Stimulated activated CD4-positive, alpha-beta T cell treated with anti-CD3 and anti-CD28 coated beads, Interleukin-1b, Interleukin-23, amount 100 ng/mL, for 1 hour (primary cell): ENCODE results near the gene SHOC1.
"Not testable (repeated sequence)": the region's sequence is repeated elsewhere in the genome, so short reads cannot be mapped to it uniquely, and the experiment has no call there.

Experiments used
- DNase-seq, 2 donors: peaks; one replicate each; pipeline ENCODE4 v3.0.0-alpha.2; 2020; ENCODE audit warnings: low read depth in 2 of 2

The SHOC1 gene

DNA sequence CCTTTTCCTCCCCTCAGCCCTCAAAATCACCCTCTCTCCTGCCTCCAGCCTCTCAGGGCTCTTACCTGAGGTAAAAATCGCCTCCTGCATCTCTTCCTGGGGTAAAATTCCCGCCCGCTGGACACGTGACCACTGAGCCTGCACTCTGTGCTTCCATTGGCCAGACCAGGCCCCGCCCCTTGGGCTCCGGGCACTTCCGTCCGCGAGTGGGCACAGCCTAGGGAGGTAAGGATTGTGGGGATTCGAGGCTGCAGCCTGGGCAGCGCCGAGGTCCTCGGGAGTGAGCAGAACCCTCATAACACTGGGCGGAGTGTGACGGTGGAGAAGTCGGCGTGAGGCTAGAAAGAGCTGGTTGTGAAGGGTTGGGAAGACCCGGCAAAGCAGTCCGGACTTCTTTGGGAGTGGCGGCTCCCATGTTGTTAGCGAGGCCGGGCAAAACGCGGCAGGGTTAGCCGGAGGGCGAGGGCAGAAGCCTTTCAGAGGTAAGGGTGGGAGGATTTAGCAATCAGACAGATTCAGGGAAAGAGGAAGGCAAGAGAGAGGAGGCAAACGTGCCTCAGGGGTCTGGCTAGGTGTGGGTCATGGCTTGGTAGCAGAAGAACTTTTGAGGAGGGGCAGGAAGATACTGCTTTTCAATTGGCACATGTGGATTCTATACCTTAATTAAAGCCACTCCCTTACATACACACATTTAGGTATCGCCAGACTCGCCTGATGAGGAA is at the start of gene SHOC1:
SHOC1 (minus strand) TSS at position 103 of the 722 bp plus-strand sequence. CDS start 3,519 bp downstream, outside the sequence.
- no peak for DNase-seq

DNA sequence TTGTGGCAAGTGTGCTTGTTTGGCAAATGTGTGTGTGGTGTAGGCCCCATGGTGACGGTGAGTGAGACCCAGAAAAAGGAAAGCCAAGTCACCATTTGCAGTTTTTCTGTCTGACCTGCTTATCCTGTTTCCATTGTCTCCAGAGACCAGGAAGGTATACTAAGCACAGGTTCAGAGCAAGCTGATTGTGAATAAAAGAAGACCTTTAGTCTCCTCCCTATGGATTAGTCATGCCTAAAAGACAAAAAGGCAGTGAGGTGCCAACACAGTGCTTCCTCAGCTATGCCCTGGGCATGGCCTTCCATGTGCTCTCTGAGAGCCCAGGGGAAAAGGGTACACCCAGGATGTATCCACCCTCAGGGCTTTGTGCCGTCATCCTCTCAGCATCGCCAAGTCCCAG is 49.2 kb upstream of the SHOC1 start:
- DNase-seq = no peak

DNA sequence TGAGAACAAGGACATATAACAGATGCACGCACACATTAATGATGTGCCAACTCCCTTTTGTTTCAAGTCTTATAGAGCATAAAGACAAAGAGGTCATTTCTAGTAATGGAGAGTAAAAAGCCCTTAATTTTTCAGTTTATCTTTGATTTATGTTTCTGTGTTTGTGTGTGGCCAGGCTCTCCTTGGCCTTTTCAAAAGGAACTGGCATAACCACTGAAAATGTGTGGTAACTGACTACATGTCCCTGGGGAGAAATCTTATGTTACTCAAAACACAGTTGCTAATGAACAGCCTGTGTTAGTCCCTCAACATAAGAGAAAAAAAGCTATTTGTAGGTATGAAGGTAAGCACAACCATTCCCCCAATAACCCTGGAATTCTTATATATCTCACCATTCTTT is 47.6 kb upstream of the SHOC1 start:
- no peak for DNase-seq

GRCh38 chr9:111840442-111840841 is 45.7 kb upstream of the SHOC1 start:
- DNase-seq = no peak

- DNase-seq = no peak
Measured at GRCh38 chr9:111839987-111840386, 45.2 kb upstream of the SHOC1 start.

DNA sequence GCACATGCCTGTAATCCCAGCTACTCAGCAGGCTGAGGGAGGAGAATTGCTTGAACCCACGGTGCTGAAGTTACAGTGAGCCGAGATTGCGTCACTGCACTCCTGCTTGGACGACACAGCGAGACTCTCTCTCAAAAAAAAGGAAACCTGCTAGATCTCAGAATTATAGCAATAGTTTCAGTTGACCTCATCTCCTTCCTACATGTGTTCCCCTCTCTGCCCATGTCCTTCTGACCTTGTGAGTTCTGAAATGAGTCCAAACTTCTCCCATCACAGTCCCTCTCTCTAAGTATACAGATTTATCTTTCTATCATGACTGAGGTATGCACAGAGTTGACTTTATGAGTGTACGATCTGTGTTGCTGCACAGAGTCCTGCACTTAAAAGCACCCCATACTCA is 44.6 kb upstream of the SHOC1 start:
- no peak for DNase-seq

GRCh38 chr9:111838439-111838838 is 43.7 kb upstream of the SHOC1 start:
- no peak for DNase-seq

DNA sequence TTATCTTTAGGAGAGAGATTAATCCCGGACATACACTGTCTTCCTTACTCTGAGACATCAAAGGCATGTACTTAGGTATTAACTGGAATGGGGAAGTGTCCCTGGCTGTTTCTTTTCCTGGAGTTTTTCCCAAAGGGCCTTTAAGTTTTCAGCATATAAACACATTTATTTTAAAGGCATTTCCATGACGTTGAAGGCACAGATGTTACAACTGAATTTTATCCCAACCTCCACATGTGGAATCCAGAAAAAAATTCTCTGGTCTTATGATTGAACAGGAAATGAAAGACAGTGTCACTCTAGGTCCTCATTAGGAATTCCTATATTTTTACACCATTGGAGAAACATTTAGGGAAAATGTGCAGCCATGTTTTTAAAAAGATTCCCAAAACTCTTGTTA is 41.6 kb upstream of the SHOC1 start:
- no peak for DNase-seq

DNA sequence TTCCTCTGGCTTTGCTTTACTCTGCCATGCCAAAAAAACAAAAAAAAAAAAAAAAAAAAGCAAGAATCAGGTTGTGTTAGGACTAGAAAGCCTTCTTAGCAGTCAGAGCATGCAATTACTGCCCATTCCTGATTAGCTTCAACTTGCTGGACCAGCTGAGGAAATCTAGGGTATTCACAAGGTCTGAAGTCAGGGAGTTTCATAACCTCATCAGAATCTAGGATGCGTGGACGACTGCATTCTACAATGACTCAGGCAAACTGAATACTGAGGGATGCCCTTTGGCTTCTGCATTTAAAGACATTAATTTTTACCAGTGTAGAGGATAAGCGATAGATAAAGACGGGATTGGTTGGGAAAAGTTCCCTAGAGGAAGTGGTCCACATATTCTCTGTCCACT is 39.2 kb upstream of the SHOC1 start:
- no peak for DNase-seq

- no peak for DNase-seq
Measured at GRCh38 chr9:111832449-111832848, 37.7 kb upstream of the SHOC1 start.

DNA sequence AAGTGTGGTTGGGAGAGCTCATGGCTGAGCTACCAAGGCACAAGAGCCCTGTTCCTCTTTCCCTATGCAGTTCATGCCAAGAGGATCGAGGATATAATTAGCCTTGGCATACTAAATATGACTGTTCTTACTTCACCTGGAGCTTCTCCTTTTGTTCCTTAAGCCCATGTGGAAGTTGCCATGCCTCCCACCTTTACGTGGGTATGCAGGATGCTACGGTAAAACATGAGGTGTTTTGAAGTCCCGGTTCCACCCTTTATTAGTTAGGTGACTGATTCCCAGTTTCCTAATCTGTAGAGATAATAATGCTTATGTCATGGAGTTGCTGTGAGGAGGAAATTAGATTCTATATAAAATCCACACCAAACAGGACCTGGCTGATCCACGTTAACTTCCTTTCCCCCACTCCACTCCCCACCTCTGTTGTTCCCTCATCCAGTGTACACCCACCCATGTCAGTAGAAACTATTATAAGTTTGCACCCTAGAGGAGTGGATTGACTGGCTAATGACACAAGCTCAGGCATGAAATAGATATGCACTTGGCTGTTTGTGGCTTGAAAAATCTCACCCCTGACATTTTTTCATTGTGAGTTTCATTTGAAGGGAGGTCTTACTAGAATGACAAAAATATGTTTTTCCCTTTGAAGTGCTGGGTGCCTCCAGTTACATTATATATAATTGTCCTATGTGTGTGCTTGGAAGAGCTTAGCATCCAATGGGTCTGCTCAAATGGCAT is 36.8 kb upstream of the SHOC1 start:
- no peak for DNase-seq

- no peak for DNase-seq
Measured at GRCh38 chr9:111828193-111828592, 33.5 kb upstream of the SHOC1 start.

DNA sequence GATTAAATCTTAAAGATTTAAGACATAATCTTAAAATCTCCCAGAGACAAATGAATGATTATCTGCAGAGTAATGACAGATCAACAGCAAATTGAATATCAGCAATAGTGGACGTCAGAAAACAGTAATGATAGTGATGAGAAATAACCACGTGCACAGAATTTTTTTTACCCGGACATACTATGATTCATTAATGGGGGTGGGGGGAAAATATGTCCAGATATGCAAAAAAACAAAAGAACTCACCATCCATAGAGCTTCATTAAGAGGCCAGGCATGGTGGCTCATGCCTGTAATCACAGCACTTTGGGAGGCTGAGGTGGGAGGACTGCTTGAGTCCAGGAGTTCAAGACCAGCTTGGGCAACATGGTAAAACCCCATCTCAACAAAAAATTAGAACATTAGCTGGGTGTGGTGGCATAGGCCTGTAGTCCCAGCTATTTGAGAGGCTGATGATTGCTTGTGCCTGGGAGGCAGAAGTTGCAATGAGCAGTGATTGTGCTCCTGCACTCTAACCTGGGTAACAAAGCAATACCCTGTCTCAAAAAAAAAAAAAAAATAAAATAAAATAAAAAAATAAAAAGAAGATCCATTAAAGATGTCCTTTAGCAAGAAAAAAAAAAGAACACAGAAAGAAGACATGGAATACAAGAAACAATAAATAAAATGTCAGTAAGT is 30.9 kb upstream of the SHOC1 start:
- no peak for DNase-seq

GRCh38 chr9:111821006-111821528 is 26.3 kb upstream of the SHOC1 start:
- DNase-seq = no peak

DNA sequence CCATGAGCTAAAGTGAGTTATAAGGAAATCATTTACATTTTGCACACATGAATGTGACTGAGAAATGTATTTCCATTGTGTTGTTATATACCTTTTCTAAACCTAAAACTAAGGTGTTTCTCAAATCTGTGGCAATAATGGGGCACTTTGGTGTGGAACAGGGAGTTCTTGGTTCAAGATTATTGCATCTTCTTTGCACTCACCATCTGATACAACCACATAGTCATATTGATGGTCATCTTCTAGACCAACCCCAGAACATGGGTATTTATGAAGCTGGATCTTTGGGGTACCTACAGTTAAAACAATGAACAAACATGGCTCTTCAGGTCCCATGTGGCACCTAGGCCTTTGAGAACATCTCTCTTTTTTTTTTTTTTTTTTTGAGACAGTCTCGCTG is 24.6 kb upstream of the SHOC1 start:
- no peak for DNase-seq

DNA sequence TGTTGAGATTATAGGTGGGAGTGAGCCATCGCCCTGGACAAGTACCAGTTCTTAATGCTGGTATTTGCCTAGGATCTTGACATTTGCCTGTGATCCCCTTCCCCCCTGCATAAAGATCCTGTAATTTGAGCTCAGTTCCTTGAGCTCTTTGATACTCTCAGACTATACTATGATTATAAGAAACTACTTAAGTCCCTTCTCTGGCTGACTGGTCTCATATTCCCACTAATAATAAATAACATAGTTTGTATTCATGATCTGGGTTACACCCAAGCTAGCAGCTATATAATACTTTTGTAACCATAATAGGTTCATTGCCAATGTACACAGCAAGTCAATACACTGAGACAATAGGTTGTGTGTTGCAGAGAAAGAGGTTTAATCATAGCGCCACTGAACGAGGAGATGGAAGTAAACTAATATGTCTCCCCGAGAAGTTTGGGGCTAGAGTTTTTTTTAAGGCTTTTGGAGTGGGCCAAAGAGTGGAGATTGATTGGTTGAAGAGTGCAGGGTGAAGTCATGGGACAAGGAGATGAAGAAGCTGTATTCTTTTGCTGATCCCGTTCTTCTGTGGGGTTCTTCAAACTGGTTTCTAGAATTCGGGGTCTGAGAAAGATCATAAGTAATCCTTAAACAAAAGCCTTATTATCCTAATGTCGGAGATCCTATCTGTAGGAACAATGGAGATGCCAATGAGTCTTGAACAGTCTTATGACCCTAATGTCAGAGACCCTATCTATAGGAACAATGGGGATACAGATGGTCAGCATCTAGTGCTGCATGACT is 20.7 kb upstream of the SHOC1 start:
- DNase-seq = no peak

DNA sequence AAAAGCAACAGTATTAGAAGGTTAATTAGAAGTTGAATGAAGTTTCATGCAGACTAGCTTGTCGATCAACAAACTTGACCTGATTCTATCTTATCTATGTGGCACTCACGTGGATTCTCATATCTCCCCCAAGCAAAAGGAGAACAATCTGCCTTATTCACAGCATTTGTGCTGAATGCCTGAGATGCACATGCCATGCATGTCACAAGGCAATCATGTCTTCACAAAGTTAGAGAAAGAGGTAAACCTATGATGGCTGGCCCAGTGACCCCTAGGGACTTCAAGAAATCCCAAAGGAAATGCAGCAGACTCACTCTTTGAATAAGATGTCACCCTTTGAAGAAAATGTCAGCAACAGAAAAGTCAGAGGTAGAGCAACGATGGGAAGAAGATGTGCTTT is 17.6 kb upstream of the SHOC1 start:
- DNase-seq = no peak

DNA sequence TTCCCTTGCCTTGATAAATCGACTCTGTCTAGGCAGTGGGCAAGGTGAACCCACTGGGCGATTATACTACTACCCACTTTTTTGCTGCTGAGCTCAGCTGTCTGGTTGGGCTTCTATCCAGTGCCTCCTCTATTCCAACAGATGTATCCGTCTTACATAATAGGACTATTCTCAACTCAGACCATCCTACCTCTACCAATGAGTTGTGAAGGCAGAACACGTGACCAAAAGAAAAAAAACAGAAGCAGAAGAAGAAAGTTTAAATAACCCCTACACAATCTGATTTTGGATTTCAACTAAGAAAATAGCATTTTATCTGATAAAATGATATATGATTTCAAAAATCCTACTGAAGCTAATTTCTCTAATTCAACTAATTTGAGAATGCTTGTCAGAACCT is 16.2 kb upstream of the SHOC1 start:
- no peak for DNase-seq

DNA sequence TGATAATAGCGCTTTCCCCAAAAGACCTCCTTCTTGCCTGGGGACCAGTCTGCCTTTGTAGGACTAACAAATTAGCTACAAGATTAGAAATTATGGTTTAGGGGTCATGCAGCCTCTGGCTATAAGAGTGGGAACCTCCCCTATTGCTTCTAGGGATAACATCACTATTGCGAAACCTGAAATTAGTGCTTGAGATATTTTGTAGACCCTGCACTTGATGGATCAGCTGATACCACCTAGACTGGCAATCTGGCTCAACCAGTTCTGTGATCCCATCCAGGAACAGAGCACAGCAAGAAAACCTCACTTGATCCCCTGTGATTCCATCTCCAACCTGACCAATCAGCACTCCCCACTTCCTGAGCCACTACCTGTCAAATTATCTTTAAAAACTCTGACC is 15.7 kb upstream of the SHOC1 start:
- not testable (repeated sequence) for DNase-seq

DNA sequence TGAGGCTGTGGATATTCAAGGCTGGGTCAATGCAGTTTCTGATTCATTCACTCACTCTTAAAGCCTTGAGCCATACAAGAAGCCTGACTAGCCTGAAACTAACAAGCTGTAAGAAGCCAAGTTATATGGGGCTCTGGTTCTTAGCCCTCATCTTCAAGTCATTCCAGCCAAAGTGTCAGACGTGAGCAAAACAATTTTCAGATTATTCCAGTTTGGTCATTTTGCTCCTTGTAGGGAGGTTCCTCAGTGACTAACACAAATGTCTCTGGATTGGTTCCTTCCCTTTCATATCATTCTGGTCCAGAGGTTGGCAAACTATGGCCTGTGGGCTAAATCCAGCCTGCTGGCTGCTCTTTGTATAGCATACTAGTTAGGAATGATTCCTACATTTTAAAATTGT is 12.5 kb upstream of the SHOC1 start:
- DNase-seq = no peak

GRCh38 chr9:111806259-111806658 is 11.5 kb upstream of the SHOC1 start:
- no peak for DNase-seq

DNA sequence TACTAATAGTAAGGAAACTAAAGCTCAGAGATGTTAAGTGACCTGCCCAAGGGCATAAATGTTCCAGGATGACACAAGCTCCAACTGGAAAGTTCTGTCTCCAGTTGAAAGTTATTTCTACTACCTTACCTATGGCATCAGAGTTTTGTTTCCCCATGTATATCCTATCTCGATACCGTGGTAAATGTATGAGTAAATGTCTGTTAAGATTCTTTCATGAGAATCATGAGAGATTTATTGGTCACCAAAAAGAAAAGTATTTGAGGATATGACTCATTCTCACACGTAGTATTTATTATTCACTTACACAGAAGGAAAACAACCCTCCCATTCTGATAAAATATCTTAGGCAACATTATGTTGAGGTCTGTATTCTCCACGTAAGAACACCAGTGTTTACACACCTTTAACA is 11.1 kb upstream of the SHOC1 start:
- no peak for DNase-seq
